Osteocyte (in vitro differentiated cells): ENCODE results near the gene FAM20C. TPM values are rescaled to one million over a fixed set of nuclear protein-coding genes. Genes with fewer than 3 reads are reported as not detected.

Experiments used
- DNase-seq: peaks from one replicate; pipeline ENCODE4 v3.0.0; 2021; ENCODE audit warnings: mixed read lengths; ENCODE audit not compliant: unreplicated experiment; ENCODE audit errors: extremely low spot score
- H3K27ac Mint-ChIP-seq: one replicate; pipeline ENCODE4 v1.8.0; 2021; ENCODE audit warnings: mild to moderate bottlenecking, mixed read lengths; ENCODE audit not compliant: unreplicated experiment
- H3K27me3 Mint-ChIP-seq: one replicate; pipeline ENCODE4 v1.8.0; 2021; ENCODE audit warnings: mixed read lengths; ENCODE audit not compliant: unreplicated experiment
- H3K36me3 Mint-ChIP-seq: one replicate; pipeline ENCODE4 v1.8.0; 2021; ENCODE audit warnings: mixed read lengths; ENCODE audit not compliant: unreplicated experiment
- H3K4me1 Mint-ChIP-seq: one replicate; pipeline ENCODE4 v1.8.0; 2021; ENCODE audit warnings: mixed read lengths; ENCODE audit not compliant: unreplicated experiment
- H3K4me3 Mint-ChIP-seq: one replicate; pipeline ENCODE4 v1.8.0; 2021; ENCODE audit warnings: mild to moderate bottlenecking, moderate library complexity, mixed read lengths; ENCODE audit not compliant: unreplicated experiment
- H3K9me3 Mint-ChIP-seq: one replicate; pipeline ENCODE4 v1.8.0; 2021; ENCODE audit warnings: mixed read lengths; ENCODE audit not compliant: unreplicated experiment
- CTCF ChIP-seq: fragments of 200-600 bp; sonication (generic); IDR thresholded peaks from 2 replicates; pipeline ENCODE4 v1.5.0; 2021; ENCODE audit warnings: antibody characterized with exemption, mild to moderate bottlenecking, moderate library complexity
- total RNA-seq: library from RNA; stranded (reverse); gene quantifications from 2 replicates; pipeline ENCODE4 v1.2.1, GENCODE V29; 2021

Gene FAM20C
- total RNA-seq, 1 donor from 2014 or later: 143 TPM

GRCh38 chr7:159370-160270 is 32.8 kb upstream of the FAM20C start:
- Mint-ChIP-seq H3K9me3 (no peaks in the 10 kb centered on the region), H3K4me1 (peaks cover 14% of the 10 kb centered on the region)
- TF ChIP-seq CTCF: no peak

GRCh38 chr7:160958-161725 is 31.2 kb upstream of the FAM20C start:
- peaks cover 3% of the 10 kb centered on the region for H3K4me1 Mint-ChIP-seq
- no peak overlapping the region for H3K27ac Mint-ChIP-seq
- DNase-seq: no peak
- H3K4me3 Mint-ChIP-seq: no peak overlapping the region
- H3K9me3 Mint-ChIP-seq: no peaks in the 10 kb centered on the region
- no peak for TF ChIP-seq CTCF
- no peaks in the 10 kb centered on the region for H3K27me3 Mint-ChIP-seq
- H3K36me3 Mint-ChIP-seq: no peaks in the 10 kb centered on the region

More at GRCh38 chr7:159370-160270, 32.8 kb upstream of the FAM20C start:
- Mint-ChIP-seq H3K4me3 (no peak overlapping the region), H3K36me3 (no peaks in the 10 kb centered on the region), H3K27ac (no peak overlapping the region), H3K27me3 (no peaks in the 10 kb centered on the region)
- DNase-seq: no peak

- no peak for TF ChIP-seq CTCF
- Mint-ChIP-seq H3K27ac (no peak overlapping the region), H3K27me3 (no peaks in the 10 kb centered on the region), H3K4me3 (no peak overlapping the region), H3K4me1 (peaks cover 4% of the 10 kb centered on the region), H3K36me3 (no peaks in the 10 kb centered on the region), H3K9me3 (no peaks in the 10 kb centered on the region)
- no peak for DNase-seq
These were observed 29.6 kb upstream of the FAM20C start for GRCh38 chr7:162632-163297.

GRCh38 chr7:163298-163695 is 29.1 kb upstream of the FAM20C start:
- Mint-ChIP-seq H3K9me3 (no peaks in the 10 kb centered on the region), H3K27me3 (no peaks in the 10 kb centered on the region), H3K36me3 (no peaks in the 10 kb centered on the region), H3K4me3 (no peak overlapping the region), H3K27ac (no peak overlapping the region), H3K4me1 (peaks cover 4% of the 10 kb centered on the region)
- TF ChIP-seq CTCF: no peak
- no peak for DNase-seq
